Hepatocyte (in vitro differentiated cells): ENCODE measurements around the gene OR4M1.
"Not testable (repeated sequence)": the region's sequence is repeated elsewhere in the genome, so short reads cannot be mapped to it uniquely, and the experiment has no call there.

ENCODE experiments used
- CTCF ChIP-seq: fragments of 200-600 bp; sonication (generic); IDR thresholded peaks from 2 replicates; pipeline ENCODE4 v1.5.1; 2016; ENCODE audit warnings: antibody characterized with exemption, mild to moderate bottlenecking; ENCODE audit not compliant: poor library complexity
- EZH2 ChIP-seq: fragments of 200-600 bp; sonication (generic); IDR thresholded peaks from 2 replicates; pipeline ENCODE4 v1.6.1; 2016; ENCODE audit warnings: antibody characterized with exemption, mild to moderate bottlenecking, borderline replicate concordance
- EZH2phosphoT487 ChIP-seq: fragments of 200-600 bp; sonication (generic); IDR thresholded peaks from one replicate; pipeline ENCODE4 v1.6.1; 2018; ENCODE audit warnings: antibody characterized with exemption, mild to moderate bottlenecking, low read depth, moderate library complexity; ENCODE audit not compliant: unreplicated experiment, severe bottlenecking

- TF ChIP-seq CTCF, EZH2, EZH2phosphoT487: not testable (repeated sequence)
Observed at GRCh38 chr14:19772454-19772853, 850 bp upstream of the OR4M1 start.
